GM12891 (cell line): Measurements from ENCODE around the gene C17orf67.

Experiments
- POLR2A ChIP-seq: IDR thresholded peaks from 2 replicates; pipeline ENCODE4 v1.6.1; 2011; ENCODE audit warnings: low read depth, low read length, control low read depth
- POLR2AphosphoS5 ChIP-seq: IDR thresholded peaks from 2 replicates; pipeline ENCODE4 v1.6.1; 2011; ENCODE audit warnings: low read depth, low read length, control low read depth
- POU2F2 ChIP-seq: IDR thresholded peaks from 2 replicates; pipeline ENCODE4 v1.6.1; 2011; ENCODE audit warnings: low read depth, mild to moderate bottlenecking, control low read depth, low read length, moderate library complexity
- SPI1 ChIP-seq: IDR thresholded peaks from 2 replicates; pipeline ENCODE4 v1.6.1; 2011; ENCODE audit warnings: low read depth, low read length, control low read depth
- TAF1 ChIP-seq: IDR thresholded peaks from 2 replicates; pipeline ENCODE4 v1.6.1; 2011; ENCODE audit warnings: low read depth, low read length, control low read depth

DNA sequence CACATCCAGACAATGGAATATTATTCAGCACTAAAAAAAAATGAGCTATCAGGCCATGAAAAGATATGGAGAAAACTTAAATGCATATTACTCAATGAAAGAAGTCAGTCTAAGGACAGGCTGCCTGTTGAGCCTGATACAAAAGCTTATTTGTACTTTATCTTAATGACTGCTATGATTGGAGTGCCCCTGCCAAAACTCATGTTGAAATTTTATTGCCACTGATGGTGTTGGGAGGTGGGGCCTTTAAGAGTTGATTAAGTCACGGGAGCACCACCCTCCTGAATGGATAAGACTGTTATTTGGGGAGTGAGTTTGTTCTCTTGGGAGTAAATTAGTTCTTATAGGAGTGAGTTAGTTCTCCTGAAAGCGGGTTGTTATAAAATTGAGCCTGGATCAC is 9.9 kb downstream of the C17orf67 start:
- no peak for TF ChIP-seq POLR2A
- no peak for TF ChIP-seq POLR2AphosphoS5
- no peak for TF ChIP-seq POU2F2
- TF ChIP-seq TAF1: no peak
- TF ChIP-seq SPI1: no peak
